ENCODE data around the gene MAP7D2. TPM values are rescaled to one million over a fixed set of nuclear protein-coding genes. Genes with fewer than 3 reads are reported as not detected.

Gene MAP7D2
- total RNA-seq, 1 donor from 2014 or later: 0.98 TPM

DNA sequence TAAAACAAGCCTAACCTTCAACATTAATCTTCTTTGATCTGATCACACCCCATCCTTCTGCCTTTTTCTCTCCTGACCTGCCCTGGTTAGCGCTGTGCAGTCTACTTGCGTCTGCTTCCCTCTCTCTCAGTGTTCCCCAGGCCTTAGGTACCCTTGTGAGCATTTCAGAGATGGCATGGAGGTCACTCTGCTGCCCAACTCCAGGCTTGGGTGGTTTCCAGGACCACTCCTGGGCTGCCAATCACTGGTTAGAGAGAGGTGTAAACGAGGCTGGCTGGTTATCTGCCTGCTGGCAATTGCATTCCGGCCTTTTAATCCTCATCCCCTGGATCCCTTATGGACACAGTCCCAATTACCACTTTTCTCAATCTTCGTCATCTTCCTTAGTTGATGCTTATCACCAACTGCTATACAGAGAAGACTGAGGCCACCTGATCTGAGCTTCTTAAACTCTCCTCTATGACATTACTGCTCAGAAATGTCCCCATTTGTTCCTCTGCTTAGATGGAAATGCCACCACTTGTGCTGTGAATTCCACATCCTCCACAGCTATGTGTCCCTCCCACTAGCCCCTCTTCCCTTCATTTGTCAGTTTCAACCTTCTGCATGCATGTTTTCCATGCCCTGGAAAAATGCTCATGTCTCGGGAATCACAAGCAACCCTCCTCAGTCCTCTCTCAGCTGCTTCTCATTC, 96.9 kb downstream of the MAP7D2 start:
- Histone ChIP-seq H3K9me3 (no peaks in the 10 kb centered on the region), H3K4me3 (no peak overlapping the region), H3K4me1 (no peaks in the 10 kb centered on the region), H3K27me3 (no peaks in the 10 kb centered on the region), H3K36me3 (no peaks in the 10 kb centered on the region), H3K27ac (no peak overlapping the region)
- TF ChIP-seq, protein P1, sequence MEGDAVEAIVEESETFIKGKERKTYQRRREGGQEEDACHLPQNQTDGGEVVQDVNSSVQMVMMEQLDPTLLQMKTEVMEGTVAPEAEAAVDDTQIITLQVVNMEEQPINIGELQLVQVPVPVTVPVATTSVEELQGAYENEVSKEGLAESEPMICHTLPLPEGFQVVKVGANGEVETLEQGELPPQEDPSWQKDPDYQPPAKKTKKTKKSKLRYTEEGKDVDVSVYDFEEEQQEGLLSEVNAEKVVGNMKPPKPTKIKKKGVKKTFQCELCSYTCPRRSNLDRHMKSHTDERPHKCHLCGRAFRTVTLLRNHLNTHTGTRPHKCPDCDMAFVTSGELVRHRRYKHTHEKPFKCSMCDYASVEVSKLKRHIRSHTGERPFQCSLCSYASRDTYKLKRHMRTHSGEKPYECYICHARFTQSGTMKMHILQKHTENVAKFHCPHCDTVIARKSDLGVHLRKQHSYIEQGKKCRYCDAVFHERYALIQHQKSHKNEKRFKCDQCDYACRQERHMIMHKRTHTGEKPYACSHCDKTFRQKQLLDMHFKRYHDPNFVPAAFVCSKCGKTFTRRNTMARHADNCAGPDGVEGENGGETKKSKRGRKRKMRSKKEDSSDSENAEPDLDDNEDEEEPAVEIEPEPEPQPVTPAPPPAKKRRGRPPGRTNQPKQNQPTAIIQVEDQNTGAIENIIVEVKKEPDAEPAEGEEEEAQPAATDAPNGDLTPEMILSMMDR (IDR thresholded peaks at IDR 0.05): no peak
- TF ChIP-seq POLR2AphosphoS5 (IDR thresholded peaks at IDR 0.05; ENCODE audit: insufficient read depth in 1 of 2, low read depth in 1 of 2) (no peak), POLR2A (IDR thresholded peaks at IDR 0.05) (no peak)
- intact Hi-C loops (cut with DNase I): no loop called here
- no peak for DNase-seq (ENCODE audit: extremely low spot score in 2 of 2)

DNA sequence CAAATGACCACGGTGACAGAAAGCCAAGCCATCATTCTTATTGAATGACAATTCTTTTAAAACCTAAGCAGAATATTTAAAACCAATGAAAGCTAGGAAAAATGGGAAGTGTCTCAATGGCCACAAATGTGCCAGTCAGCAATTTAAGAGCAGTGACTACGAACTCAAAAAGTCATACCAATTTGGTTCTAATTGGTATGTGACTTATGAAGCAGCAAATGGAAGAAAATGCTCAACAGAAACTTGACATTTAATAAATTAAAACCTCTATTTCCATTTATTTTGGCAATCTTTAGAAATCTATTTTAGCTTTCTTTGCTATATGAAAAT, 100.1 kb downstream of the MAP7D2 start:
- H3K4me1 ChIP-seq: no peaks in the 10 kb centered on the region
- H3K27me3 ChIP-seq: no peaks in the 10 kb centered on the region
- intact Hi-C loops (cut with DNase I): no loop called here
- no peak overlapping the region for H3K27ac ChIP-seq
- no peaks in the 10 kb centered on the region for H3K36me3 ChIP-seq
- no peak for DNase-seq (ENCODE audit: extremely low spot score in 2 of 2)
- TF ChIP-seq, protein P1 (IDR thresholded peaks at IDR 0.05): no peak
- TF ChIP-seq POLR2A (IDR thresholded peaks at IDR 0.05): no peak
- TF ChIP-seq POLR2AphosphoS5 (IDR thresholded peaks at IDR 0.05; ENCODE audit: insufficient read depth in 1 of 2, low read depth in 1 of 2): no peak
- H3K9me3 ChIP-seq: no peaks in the 10 kb centered on the region
- no peak overlapping the region for H3K4me3 ChIP-seq

DNA sequence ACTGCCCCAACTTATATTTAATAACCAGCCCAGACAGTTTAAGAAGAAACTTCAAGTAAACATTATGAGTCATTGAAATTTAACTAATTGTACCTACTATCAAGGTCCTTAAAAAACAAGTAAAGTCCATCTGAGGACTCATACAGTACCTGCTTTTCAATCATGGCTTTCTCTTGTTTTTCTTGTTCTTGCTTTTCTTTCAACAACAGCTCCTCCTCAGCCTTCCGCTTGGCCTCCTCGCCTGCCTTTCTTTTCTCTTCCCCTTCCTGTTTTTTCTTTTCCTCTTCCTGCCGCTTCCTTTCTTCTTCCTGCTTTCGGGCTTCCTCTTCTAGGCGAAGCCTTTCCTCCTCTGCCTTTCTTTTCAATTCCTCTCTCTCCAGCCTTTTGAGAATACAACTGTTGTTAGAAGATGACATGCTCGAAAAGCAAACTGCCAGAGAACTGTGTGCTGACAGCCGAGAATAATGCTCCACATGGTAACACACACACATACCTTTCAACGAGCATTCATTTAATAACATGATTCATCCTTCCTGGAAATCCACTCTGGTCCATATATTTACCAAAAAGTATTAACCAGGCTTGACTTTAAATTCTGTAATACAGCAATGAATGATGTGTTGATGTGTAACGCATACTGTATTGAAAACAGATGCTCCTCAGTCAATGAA, 100.6 kb downstream of the MAP7D2 start:
- no peaks in the 10 kb centered on the region for H3K27me3 ChIP-seq
- no peak overlapping the region for H3K27ac ChIP-seq
- H3K36me3 ChIP-seq: no peaks in the 10 kb centered on the region
- no peaks in the 10 kb centered on the region for H3K9me3 ChIP-seq
- intact Hi-C loops (cut with DNase I): no loop called here
- no peaks in the 10 kb centered on the region for H3K4me1 ChIP-seq
- no peak for DNase-seq (ENCODE audit: extremely low spot score in 2 of 2)
- TF ChIP-seq POLR2A (IDR thresholded peaks at IDR 0.05) (no peak), POLR2AphosphoS5 (IDR thresholded peaks at IDR 0.05; ENCODE audit: insufficient read depth in 1 of 2, low read depth in 1 of 2) (no peak)
- TF ChIP-seq, protein P1 (IDR thresholded peaks at IDR 0.05): no peak
- no peak overlapping the region for H3K4me3 ChIP-seq

DNA sequence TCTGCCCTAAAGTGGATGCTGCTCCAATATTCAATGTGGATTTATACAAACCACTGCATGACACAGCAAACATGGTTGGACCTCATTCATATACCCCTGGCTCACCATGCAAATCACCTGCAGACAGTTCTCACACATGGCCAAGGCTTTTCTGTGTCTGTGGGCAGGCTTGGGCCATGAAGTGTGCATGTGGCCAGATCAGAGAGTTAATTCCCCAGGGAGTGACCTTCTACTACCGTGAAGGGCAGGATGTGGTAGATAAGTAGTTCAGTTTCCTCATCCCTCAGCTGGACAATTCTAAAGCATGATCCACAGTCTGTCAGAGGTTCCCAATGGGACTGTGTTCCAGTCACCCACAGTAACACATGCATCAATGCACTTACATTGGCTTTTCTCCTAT, 101.3 kb downstream of the MAP7D2 start:
- H3K9me3 ChIP-seq: no peaks in the 10 kb centered on the region
- no peak for DNase-seq (ENCODE audit: extremely low spot score in 2 of 2)
- no peak overlapping the region for H3K4me3 ChIP-seq
- intact Hi-C loops (cut with DNase I): no loop called here
- H3K4me1 ChIP-seq: no peaks in the 10 kb centered on the region
- no peak for TF ChIP-seq POLR2A (IDR thresholded peaks at IDR 0.05)
- no peak for TF ChIP-seq POLR2AphosphoS5 (IDR thresholded peaks at IDR 0.05; ENCODE audit: insufficient read depth in 1 of 2, low read depth in 1 of 2)
- TF ChIP-seq, protein P1 (IDR thresholded peaks at IDR 0.05): no peak
- H3K27me3 ChIP-seq: no peaks in the 10 kb centered on the region
- H3K36me3 ChIP-seq: no peaks in the 10 kb centered on the region
- H3K27ac ChIP-seq: no peak overlapping the region

DNA sequence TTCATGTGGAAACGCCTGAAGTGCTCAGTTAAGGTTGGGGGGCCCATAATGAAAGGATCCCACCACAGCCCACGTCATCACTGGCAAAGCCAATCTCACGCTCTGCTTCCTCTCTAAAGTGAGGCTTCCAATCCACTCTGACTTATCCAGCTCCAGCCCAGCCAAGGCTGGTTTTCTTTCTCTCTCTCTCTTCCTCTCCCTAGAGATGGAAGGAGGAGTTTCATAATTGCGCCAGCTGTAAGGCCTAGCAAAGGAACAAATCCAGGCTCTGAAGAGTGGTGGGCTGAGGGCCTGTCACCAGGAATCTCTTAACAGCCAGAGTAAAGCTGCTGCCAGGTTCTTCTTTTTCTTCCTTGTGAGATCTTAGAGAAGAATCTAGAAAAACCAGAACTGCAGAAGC, 105.1 kb downstream of the MAP7D2 start:
- Histone ChIP-seq H3K4me1 (no peaks in the 10 kb centered on the region), H3K9me3 (no peaks in the 10 kb centered on the region), H3K27ac (no peak overlapping the region), H3K27me3 (no peaks in the 10 kb centered on the region), H3K4me3 (no peak overlapping the region), H3K36me3 (no peaks in the 10 kb centered on the region)
- TF ChIP-seq POLR2A (IDR thresholded peaks at IDR 0.05): no peak
- TF ChIP-seq, protein P1 (IDR thresholded peaks at IDR 0.05): no peak
- no peak for TF ChIP-seq POLR2AphosphoS5 (IDR thresholded peaks at IDR 0.05; ENCODE audit: insufficient read depth in 1 of 2, low read depth in 1 of 2)
- intact Hi-C loops (cut with DNase I): no loop called here
- no peak for DNase-seq (ENCODE audit: extremely low spot score in 2 of 2)
